Activated naive CD8-positive, alpha-beta T cell treated with anti-CD3 and anti-CD28 coated beads, Interleukin-2, amount 10 ng/mL, durations not matched to agents 7 days and 5 days (primary cell): ENCODE results near the gene SCAMP5. TPM values are rescaled to one million over a fixed set of nuclear protein-coding genes. Genes with fewer than 3 reads are reported as not detected.
A peak's percentile ranks its signal among the peaks of the same experiment; 100 is the strongest.

Experiments used
- ATAC-seq: fragments of 150-1000 bp; cut with Tn5 transposase; one replicate; pipeline ENCODE4 v1.10.0; 2021; ENCODE audit warnings: low read depth, moderate library complexity
- POLR2A ChIA-PET: fragments of 350-600 bp; sonication (Branson Sonifier 250); formaldehyde crosslinking; loops from one replicate; lab custom pipeline; 2021; ENCODE audit warnings: antibody characterized with exemption; lab: Charles Lee
- DNase-seq: peaks from one replicate; pipeline ENCODE4 v3.0.0; 2021
- H3K27ac Mint-ChIP-seq: one replicate; pipeline ENCODE4 v1.8.0; 2022; ENCODE audit warnings: mild to moderate bottlenecking, mixed read lengths
- H3K27me3 Mint-ChIP-seq: one replicate; pipeline ENCODE4 v1.8.0; 2022; ENCODE audit warnings: mild to moderate bottlenecking, moderate library complexity, mixed read lengths
- H3K36me3 Mint-ChIP-seq: one replicate; pipeline ENCODE4 v1.8.0; 2021; ENCODE audit warnings: mild to moderate bottlenecking, mixed read lengths
- H3K4me1 Mint-ChIP-seq: one replicate; pipeline ENCODE4 v1.8.0; 2021; ENCODE audit warnings: mixed read lengths
- H3K4me3 Mint-ChIP-seq: one replicate; pipeline ENCODE4 v1.8.0; 2022; ENCODE audit warnings: mild to moderate bottlenecking, moderate library complexity, mixed read lengths
- H3K9me3 Mint-ChIP-seq: one replicate; pipeline ENCODE4 v1.8.0; 2021; ENCODE audit warnings: mixed read lengths
- total RNA-seq, 2 experiments: library from RNA; stranded (reverse); gene quantifications; one replicate each; pipeline ENCODE4 v1.2.3, GENCODE V29; 2021

Gene SCAMP5
- total RNA-seq, 2 experiments from 2014 or later = 0.22 TPM; not detected in 1

GRCh38 chr15:75048394-75048793 lies 53.0 kb downstream of the SCAMP5 start:
- H3K4me3 Mint-ChIP-seq = no peak overlapping the region
- H3K27ac Mint-ChIP-seq = no peak overlapping the region
- POLR2A ChIA-PET = no interaction called here
- no peak for ATAC-seq
- peaks cover 22% of the 10 kb centered on the region for H3K36me3 Mint-ChIP-seq
- peaks cover 39% of the 10 kb centered on the region for H3K4me1 Mint-ChIP-seq
- no peaks in the 10 kb centered on the region for H3K9me3 Mint-ChIP-seq
- no peak for DNase-seq
- H3K27me3 Mint-ChIP-seq = no peaks in the 10 kb centered on the region

GRCh38 chr15:75049392-75049791 lies 54.0 kb downstream of the SCAMP5 start:
- H3K4me3 Mint-ChIP-seq = no peak overlapping the region
- H3K36me3 Mint-ChIP-seq = peaks cover 19% of the 10 kb centered on the region
- H3K4me1 Mint-ChIP-seq = peaks cover 32% of the 10 kb centered on the region
- no peaks in the 10 kb centered on the region for H3K9me3 Mint-ChIP-seq
- no peak overlapping the region for H3K27ac Mint-ChIP-seq
- no peak for ATAC-seq
- DNase-seq = no peak
- no peaks in the 10 kb centered on the region for H3K27me3 Mint-ChIP-seq
- POLR2A ChIA-PET = no interaction called here

- H3K4me1 Mint-ChIP-seq = peaks cover 23% of the 10 kb centered on the region
- H3K9me3 Mint-ChIP-seq = no peaks in the 10 kb centered on the region
- H3K36me3 Mint-ChIP-seq = peaks cover 12% of the 10 kb centered on the region
- ATAC-seq (no peak), DNase-seq (no peak)
- H3K27me3 Mint-ChIP-seq = no peaks in the 10 kb centered on the region
- no peak overlapping the region for H3K4me3 Mint-ChIP-seq
- no peak overlapping the region for H3K27ac Mint-ChIP-seq
- POLR2A ChIA-PET = no interaction called here
Observed at GRCh38 chr15:75050283-75050682, 54.9 kb downstream of the SCAMP5 start.

GRCh38 chr15:75051191-75051608 lies 55.8 kb downstream of the SCAMP5 start:
- peaks cover 19% of the 10 kb centered on the region for H3K4me1 Mint-ChIP-seq
- H3K27ac Mint-ChIP-seq = no peak overlapping the region
- H3K9me3 Mint-ChIP-seq = no peaks in the 10 kb centered on the region
- H3K36me3 Mint-ChIP-seq = peaks cover 10% of the 10 kb centered on the region
- H3K4me3 Mint-ChIP-seq = no peak overlapping the region
- ATAC-seq (no peak), DNase-seq (no peak)
- H3K27me3 Mint-ChIP-seq = no peaks in the 10 kb centered on the region
- POLR2A ChIA-PET = no interaction called here

GRCh38 chr15:75051711-75052110 lies 56.3 kb downstream of the SCAMP5 start:
- ATAC-seq = no peak
- Mint-ChIP-seq H3K36me3 (peaks cover 6% of the 10 kb centered on the region), H3K4me3 (no peak overlapping the region), H3K4me1 (peaks cover 14% of the 10 kb centered on the region), H3K27me3 (no peaks in the 10 kb centered on the region), H3K27ac (no peak overlapping the region), H3K9me3 (no peaks in the 10 kb centered on the region)
- POLR2A ChIA-PET = interaction anchor here (0.7 kb wide), 1 partner anchor 150 kb away, joined by 3 read pairs; the partner anchor contains the start of gene C15orf39
- no peak for DNase-seq

- POLR2A ChIA-PET = interaction anchor here (0.7 kb wide), 1 partner anchor 105 kb away, joined by 3 read pairs; no protein-coding TSS in a partner anchor
- H3K4me3 Mint-ChIP-seq = no peak overlapping the region
- H3K9me3 Mint-ChIP-seq = no peaks in the 10 kb centered on the region
- no peak for ATAC-seq
- DNase-seq = no peak
- H3K27ac Mint-ChIP-seq = no peak overlapping the region
- H3K27me3 Mint-ChIP-seq = no peaks in the 10 kb centered on the region
- peaks cover 6% of the 10 kb centered on the region for H3K36me3 Mint-ChIP-seq
- peaks cover 11% of the 10 kb centered on the region for H3K4me1 Mint-ChIP-seq
Observed at GRCh38 chr15:75052972-75053747, 57.8 kb downstream of the SCAMP5 start.

GRCh38 chr15:75053748-75054125 lies 58.4 kb downstream of the SCAMP5 start:
- POLR2A ChIA-PET = interaction anchor here (0.7 kb wide), 1 partner anchor 104 kb away, joined by 3 read pairs; no protein-coding TSS in a partner anchor
- ATAC-seq (no peak), DNase-seq (no peak)
- H3K36me3 Mint-ChIP-seq = peaks cover 6% of the 10 kb centered on the region
- no peaks in the 10 kb centered on the region for H3K9me3 Mint-ChIP-seq
- H3K27me3 Mint-ChIP-seq = no peaks in the 10 kb centered on the region
- H3K4me1 Mint-ChIP-seq = peaks cover 16% of the 10 kb centered on the region
- H3K4me3 Mint-ChIP-seq = no peak overlapping the region
- H3K27ac Mint-ChIP-seq = no peak overlapping the region

GRCh38 chr15:75054172-75054897 lies 59.0 kb downstream of the SCAMP5 start:
- H3K27ac Mint-ChIP-seq = no peak overlapping the region
- H3K4me1 Mint-ChIP-seq = peaks cover 16% of the 10 kb centered on the region
- POLR2A ChIA-PET = interaction anchor here (0.7 kb wide), 1 partner anchor 61 kb away, joined by 3 read pairs; no protein-coding TSS in a partner anchor
- H3K27me3 Mint-ChIP-seq = no peaks in the 10 kb centered on the region
- H3K4me3 Mint-ChIP-seq = no peak overlapping the region
- H3K36me3 Mint-ChIP-seq = peaks cover 6% of the 10 kb centered on the region
- DNase-seq (no peak), ATAC-seq (no peak)
- no peaks in the 10 kb centered on the region for H3K9me3 Mint-ChIP-seq

- no peak overlapping the region for H3K4me3 Mint-ChIP-seq
- POLR2A ChIA-PET = no interaction called here
- H3K27me3 Mint-ChIP-seq = no peaks in the 10 kb centered on the region
- peak overlapping the region; percentile 4 for H3K27ac Mint-ChIP-seq
- peaks cover 3% of the 10 kb centered on the region for H3K36me3 Mint-ChIP-seq
- H3K9me3 Mint-ChIP-seq = no peaks in the 10 kb centered on the region
- H3K4me1 Mint-ChIP-seq = peaks cover 17% of the 10 kb centered on the region
- no peak for DNase-seq
- no peak for ATAC-seq
Observed at GRCh38 chr15:75056036-75056435, 60.7 kb downstream of the SCAMP5 start.

GRCh38 chr15:75058127-75058905 lies 63.0 kb downstream of the SCAMP5 start:
- H3K27ac Mint-ChIP-seq = no peak overlapping the region
- POLR2A ChIA-PET = interaction anchor here (0.6 kb wide), 1 partner anchor 15 kb away, joined by 3 read pairs; no protein-coding TSS in a partner anchor
- no peak overlapping the region for H3K4me3 Mint-ChIP-seq
- DNase-seq (peak; percentile 10), ATAC-seq (no peak)
- H3K36me3 Mint-ChIP-seq = peaks cover 2% of the 10 kb centered on the region
- peaks cover 22% of the 10 kb centered on the region for H3K4me1 Mint-ChIP-seq
- H3K27me3 Mint-ChIP-seq = no peaks in the 10 kb centered on the region
- H3K9me3 Mint-ChIP-seq = peaks cover 1% of the 10 kb centered on the region

GRCh38 chr15:75059607-75060006 lies 64.2 kb downstream of the SCAMP5 start:
- ATAC-seq (no peak), DNase-seq (peak; percentile 10)
- POLR2A ChIA-PET = no interaction called here
- Mint-ChIP-seq H3K27me3 (peaks cover 1% of the 10 kb centered on the region), H3K4me1 (peaks cover 20% of the 10 kb centered on the region), H3K36me3 (peaks cover 10% of the 10 kb centered on the region), H3K27ac (no peak overlapping the region), H3K9me3 (peaks cover 2% of the 10 kb centered on the region), H3K4me3 (no peak overlapping the region)

- peaks cover 25% of the 10 kb centered on the region for H3K4me1 Mint-ChIP-seq
Observed at GRCh38 chr15:75061272-75061671, 65.9 kb downstream of the SCAMP5 start.

GRCh38 chr15:75062706-75063105 lies 67.3 kb downstream of the SCAMP5 start:
- H3K27me3 Mint-ChIP-seq = peaks cover 3% of the 10 kb centered on the region
- POLR2A ChIA-PET = interaction anchor here (0.6 kb wide), 1 partner anchor 26 kb away, joined by 3 read pairs; no protein-coding TSS in a partner anchor

More at GRCh38 chr15:75061272-75061671, 65.9 kb downstream of the SCAMP5 start:
- Mint-ChIP-seq H3K27me3 (peaks cover 3% of the 10 kb centered on the region), H3K36me3 (peaks cover 18% of the 10 kb centered on the region), H3K27ac (peak overlapping the region; percentile 56), H3K4me3 (peak overlapping the region; percentile 14), H3K9me3 (peaks cover 8% of the 10 kb centered on the region)
- POLR2A ChIA-PET = interaction anchor here (1.7 kb wide), 1 partner anchor 140 kb away, joined by 5 read pairs; the partner anchor contains the start of gene C15orf39
- DNase-seq = peak; percentile 28
- ATAC-seq = peak; percentile 33

More at GRCh38 chr15:75062706-75063105, 67.3 kb downstream of the SCAMP5 start:
- Mint-ChIP-seq H3K27ac (no peak overlapping the region), H3K4me1 (peaks cover 40% of the 10 kb centered on the region), H3K36me3 (peaks cover 20% of the 10 kb centered on the region), H3K4me3 (no peak overlapping the region), H3K9me3 (peaks cover 12% of the 10 kb centered on the region)
- DNase-seq (peak; percentile 14), ATAC-seq (no peak)
